Muscle of arm (tissue), 12 donors: ENCODE measurements around the gene NXT1. TPM values are rescaled to one million over a fixed set of nuclear protein-coding genes. Genes with fewer than 3 reads are reported as not detected.
"Not testable (repeated sequence)": the region's sequence is repeated elsewhere in the genome, so short reads cannot be mapped to it uniquely, and the experiment has no call there.

Source experiments
- DNase-seq: peaks from one replicate; pipeline ENCODE4 v3.0.0-alpha.2; 2013
- polyA plus RNA-seq, 12 donors: library from polyadenylated mRNA; unstranded; fragments of 120-200 nt; gene quantifications; one replicate each; pipeline ENCODE4 v1.2.1, GENCODE V29; 2013; ENCODE audit not compliant: insufficient read length in 12 of 12

NXT1 gene
- polyA plus RNA-seq, 12 donors: 8.0 to 17.3 (median 10.8) TPM; not detected in 1

- no peak for DNase-seq
Measured at GRCh38 chr20:23325107-23325506, 25.5 kb upstream of the NXT1 start.

- no peak for DNase-seq
Measured at GRCh38 chr20:23326774-23327173, 23.8 kb upstream of the NXT1 start.

GRCh38 chr20:23327617-23328333 is 22.8 kb upstream of the NXT1 start:
- no peak for DNase-seq

GRCh38 chr20:23331450-23332350 is 18.9 kb upstream of the NXT1 start:
- DNase-seq: no peak

DNA sequence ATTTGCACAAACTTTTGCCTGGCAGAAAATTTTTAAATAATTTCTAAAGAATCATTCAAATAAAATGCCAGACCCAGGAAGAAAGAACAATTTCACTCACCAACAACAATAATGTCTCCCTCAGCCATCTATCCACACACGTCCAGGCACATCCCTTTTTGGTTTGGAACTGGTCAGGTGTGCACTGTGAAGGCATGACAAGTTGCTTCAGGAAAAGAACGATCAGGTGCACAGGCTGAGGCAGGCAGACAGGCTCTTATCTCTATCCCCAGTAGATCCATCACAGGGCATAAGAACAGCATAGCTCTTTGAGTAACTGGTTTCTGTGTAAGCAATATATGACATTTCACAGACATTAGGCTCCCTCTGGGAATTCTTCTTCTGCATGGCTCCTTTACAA is 18.1 kb upstream of the NXT1 start:
- no peak for DNase-seq

- DNase-seq: no peak
Measured at GRCh38 chr20:23334111-23334510, 16.5 kb upstream of the NXT1 start.

DNA sequence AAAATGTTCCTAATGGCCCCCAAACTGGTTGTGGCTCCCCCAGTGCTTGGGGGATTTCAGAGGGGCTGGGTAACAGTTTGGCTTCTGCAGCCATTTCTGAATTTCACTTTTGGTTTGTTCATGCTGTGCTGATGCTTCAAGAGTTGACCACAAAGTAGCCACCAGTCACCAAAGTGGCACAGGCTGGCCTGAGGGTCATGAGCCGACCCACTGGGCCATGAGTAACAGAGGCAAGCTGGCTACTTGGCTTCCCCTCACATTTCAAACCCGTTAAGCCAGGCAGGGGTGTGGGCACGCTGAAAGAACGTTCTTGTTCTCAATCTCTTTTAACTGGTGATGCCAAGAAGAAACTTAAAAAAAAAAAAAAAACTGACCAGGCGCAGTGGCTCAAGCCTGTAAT is 15.1 kb upstream of the NXT1 start:
- DNase-seq: no peak

GRCh38 chr20:23336476-23336875 is 14.1 kb upstream of the NXT1 start:
- no peak for DNase-seq

DNA sequence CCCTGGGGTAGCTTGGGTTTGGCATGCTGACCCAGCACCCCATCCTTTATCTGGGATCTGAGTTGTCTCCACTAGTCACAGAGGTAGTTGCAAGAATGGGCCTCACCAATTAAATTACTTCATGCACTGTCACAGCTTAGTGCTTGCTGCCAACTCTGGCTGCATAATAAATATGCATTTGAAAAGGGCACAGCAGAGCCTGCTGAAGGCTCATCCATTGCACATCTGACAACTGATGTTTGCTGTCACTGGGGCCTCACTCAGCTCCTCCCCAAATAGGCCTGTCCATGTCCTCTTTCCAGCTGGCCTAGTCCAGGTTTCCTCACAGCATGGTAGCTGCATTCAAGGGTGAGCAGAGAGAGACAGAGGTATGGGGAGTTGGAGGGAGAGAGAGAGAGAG is 13.3 kb upstream of the NXT1 start:
- DNase-seq: no peak

DNA sequence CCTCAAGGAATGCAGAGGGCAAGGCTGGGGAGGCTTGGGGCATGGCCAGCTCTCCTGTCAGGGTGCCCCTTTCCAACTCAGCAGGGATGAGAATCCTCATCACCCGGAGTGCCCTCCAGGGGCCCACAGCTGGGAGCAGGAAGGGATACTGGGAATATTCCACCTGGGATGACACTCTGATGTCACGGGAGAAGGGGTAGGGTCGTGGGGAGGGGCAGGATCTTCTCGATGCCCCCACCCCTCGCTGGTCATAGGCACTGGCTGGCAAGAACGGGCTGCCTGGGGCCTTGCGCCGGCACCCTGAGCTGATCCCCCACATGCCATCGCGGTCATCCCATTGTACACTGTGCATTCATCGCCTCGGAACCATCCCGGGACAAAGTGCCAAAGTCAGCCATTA is 10.6 kb upstream of the NXT1 start:
- no peak for DNase-seq

- DNase-seq: peak; percentile 70
Measured at GRCh38 chr20:23340524-23340923, 10.1 kb upstream of the NXT1 start.

DNA sequence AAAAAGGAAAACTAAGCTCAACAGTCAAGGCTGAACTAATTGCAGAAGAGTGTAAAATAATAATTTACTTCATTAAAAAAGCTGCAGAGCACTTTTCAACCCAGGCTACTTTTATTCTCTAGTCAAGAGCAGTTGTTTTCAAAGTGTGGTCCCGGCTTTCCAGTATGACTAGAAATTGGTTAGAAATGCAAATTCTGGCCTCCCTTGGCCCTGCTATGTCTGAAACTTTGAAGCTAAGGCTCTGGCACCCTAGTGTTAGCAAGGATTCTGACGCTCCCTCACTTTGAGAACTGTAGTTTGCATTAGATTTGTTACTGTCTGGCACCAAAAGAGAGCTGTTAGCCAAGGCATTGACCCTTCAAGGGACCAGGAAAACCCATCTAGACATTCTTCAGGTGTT is 9.5 kb upstream of the NXT1 start:
- no peak for DNase-seq

GRCh38 chr20:23343590-23343989 is 7.0 kb upstream of the NXT1 start:
- DNase-seq: no peak

GRCh38 chr20:23344336-23344735 is 6.3 kb upstream of the NXT1 start:
- DNase-seq: no peak

DNA sequence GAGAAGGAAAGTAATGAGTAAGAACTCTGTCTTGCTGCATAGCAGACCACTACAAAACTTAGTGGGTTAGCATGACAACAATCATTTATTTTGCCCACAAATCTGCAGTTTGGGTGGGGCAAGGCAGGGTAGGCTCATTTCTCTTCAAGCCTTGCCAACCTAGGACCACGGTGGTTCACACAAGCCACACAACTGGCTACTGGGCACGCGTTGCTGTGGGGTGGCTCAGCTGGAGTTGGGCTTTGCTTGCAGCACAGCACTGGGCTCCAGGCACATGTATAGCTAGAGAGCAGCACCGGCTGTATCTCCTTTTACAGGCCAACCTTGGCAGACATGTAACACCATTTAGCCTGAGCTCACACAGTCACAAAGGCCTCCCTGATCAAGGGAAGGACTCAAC is 4.6 kb upstream of the NXT1 start:
- no peak for DNase-seq

DNA sequence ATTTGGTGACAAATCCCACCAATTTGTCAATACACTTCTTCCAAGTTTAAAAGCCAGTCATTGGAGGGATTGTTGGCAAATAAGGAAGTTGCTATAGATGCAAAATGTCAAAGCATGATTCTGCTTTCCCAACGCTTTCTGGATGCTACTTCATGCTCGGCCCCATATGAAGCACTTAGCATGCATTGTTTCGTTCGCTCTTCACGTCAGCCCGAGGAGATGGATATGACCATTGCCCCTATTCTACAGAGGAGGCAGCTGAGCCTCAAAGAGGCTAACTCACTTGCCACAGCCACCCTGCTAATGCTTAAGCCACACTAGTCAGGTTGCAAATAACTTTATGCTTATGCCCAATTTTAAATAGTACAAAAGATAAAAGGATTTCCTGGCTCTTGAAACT is 2.8 kb upstream of the NXT1 start:
- no peak for DNase-seq

DNA sequence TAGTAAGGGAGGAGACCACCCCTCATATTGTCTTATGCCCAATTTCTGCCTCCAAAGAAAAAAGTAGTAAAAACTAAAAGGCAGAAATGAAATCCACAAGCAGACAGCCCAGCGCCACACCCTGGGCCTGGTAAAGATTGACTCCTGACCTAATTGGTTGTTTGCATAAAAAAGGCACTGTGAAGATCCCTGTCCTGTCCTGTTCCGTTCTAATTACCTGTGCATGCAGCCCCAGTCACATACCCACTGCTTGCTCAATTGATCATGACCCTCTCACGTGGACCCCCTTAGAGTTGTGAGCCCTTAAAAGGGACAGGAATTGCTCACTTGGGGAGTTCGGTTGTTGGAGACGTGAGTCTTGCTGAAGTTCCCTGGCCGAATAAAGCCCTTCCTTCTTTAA is 2.1 kb upstream of the NXT1 start:
- DNase-seq: not testable (repeated sequence)

DNA sequence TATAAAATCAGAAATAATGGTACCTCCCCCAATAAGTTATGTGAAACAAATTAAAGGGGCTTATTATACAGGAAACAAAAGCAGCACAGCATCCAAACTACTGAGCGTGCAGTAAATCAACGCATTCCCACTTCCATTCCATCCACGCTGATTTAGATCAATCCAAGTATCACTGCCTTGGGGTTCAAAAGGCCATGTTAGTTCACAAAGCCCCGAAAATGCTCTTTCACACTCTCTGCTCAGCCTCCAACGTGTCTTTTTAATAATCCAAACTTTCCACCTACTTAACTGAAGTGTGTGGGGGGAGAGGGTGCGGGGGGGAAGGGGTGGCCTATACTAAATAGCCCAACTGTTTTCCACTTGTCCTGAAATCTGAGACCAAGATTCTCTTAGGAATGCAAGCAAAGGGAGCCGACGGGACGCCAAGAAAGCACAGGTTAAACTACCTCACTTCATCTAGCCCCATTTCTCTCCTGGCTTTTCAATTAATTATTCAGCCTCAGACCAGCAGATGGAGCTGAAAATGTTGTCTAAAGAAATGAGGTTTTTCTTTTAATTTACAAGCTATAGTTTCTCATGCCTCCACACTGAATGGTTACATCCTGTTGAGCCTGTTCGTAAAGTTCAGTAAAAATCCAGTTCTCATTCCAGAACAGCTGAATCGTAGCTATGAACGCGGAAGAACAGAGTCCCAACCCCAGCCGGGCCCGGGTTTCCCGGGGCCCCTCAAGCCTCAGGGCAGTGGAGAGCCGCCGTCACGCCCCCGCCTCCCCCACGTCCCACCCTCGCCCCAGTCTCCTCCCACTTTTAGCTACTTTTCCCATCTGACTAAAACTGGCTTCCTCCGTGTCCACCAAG is 1.0 kb upstream of the NXT1 start:
- DNase-seq: no peak

- DNase-seq: peak; percentile 51
Measured at GRCh38 chr20:23350904-23351838, 580 bp downstream of the NXT1 start.

GRCh38 chr20:23356203-23356602 is 5.6 kb downstream of the NXT1 start:
- DNase-seq: no peak
